IgD-negative memory B cell (primary cell): ENCODE data around the gene GFM1. TPM values are rescaled to one million over a fixed set of nuclear protein-coding genes. Genes with fewer than 3 reads are reported as not detected.
A peak's percentile ranks its signal among the peaks of the same experiment; 100 is the strongest.

Experiments used
- H3K27ac Mint-ChIP-seq, 3 donors: one replicate each; pipeline ENCODE4 v1.8.0; 2020 to 2022; ENCODE audit warnings: mild to moderate bottlenecking in 3 of 3, mixed read lengths in 3 of 3, moderate library complexity in 1 of 3
- H3K27me3 Mint-ChIP-seq: one replicate; pipeline ENCODE4 v1.8.0; 2021; ENCODE audit warnings: mixed read lengths
- H3K36me3 Mint-ChIP-seq: one replicate; pipeline ENCODE4 v1.8.0; 2020; ENCODE audit warnings: mild to moderate bottlenecking, mixed read lengths
- H3K4me1 Mint-ChIP-seq, 3 donors: one replicate each; pipeline ENCODE4 v1.8.0; 2020 to 2022; ENCODE audit warnings: mixed read lengths in 3 of 3, mild to moderate bottlenecking in 1 of 3
- H3K4me3 Mint-ChIP-seq, 4 donors: one replicate each; pipeline ENCODE4 v1.8.0; 2020 to 2022; ENCODE audit warnings: mild to moderate bottlenecking in 4 of 4, mixed read lengths in 4 of 4, moderate library complexity in 3 of 4
- H3K9me3 Mint-ChIP-seq, 3 donors: one replicate each; pipeline ENCODE4 v1.8.0; 2020 to 2021; ENCODE audit warnings: mixed read lengths in 3 of 3, mild to moderate bottlenecking in 1 of 3
- polyA plus RNA-seq: library from polyadenylated mRNA; unstranded; fragments of 300-500 nt; fragmentation: Illumina TruSeq; gene quantifications from one replicate; pipeline ENCODE4 v1.2.3, GENCODE V29; 2021

The GFM1 gene
- polyA plus RNA-seq, 1 donor from 2014 or later, result 29.2 TPM

GRCh38 chr3:158728061-158728377, 83.7 kb downstream of the GFM1 start:
- Mint-ChIP-seq H3K9me3 (no peaks in the 10 kb centered on the region), H3K27ac (no peak overlapping the region), H3K27me3 (peaks cover 6% of the 10 kb centered on the region), H3K36me3 (no peaks in the 10 kb centered on the region), H3K4me1 (peaks cover 15 to 19% (median 16%) of the 10 kb centered on the region in 3 donors), H3K4me3 (peak overlapping the region in 2 of 4 donors; percentile 19 to 63)

GRCh38 chr3:158728851-158729250, 84.5 kb downstream of the GFM1 start:
- Mint-ChIP-seq H3K4me3 (peak overlapping the region in 1 of 4 donors; percentile 21), H3K27ac (no peak overlapping the region), H3K9me3 (peaks cover 0 to under 1% (median 0%) of the 10 kb centered on the region in 3 donors), H3K36me3 (no peaks in the 10 kb centered on the region), H3K27me3 (peaks cover 6% of the 10 kb centered on the region), H3K4me1 (peaks cover 13 to 14% (median 13%) of the 10 kb centered on the region in 3 donors)

DNA sequence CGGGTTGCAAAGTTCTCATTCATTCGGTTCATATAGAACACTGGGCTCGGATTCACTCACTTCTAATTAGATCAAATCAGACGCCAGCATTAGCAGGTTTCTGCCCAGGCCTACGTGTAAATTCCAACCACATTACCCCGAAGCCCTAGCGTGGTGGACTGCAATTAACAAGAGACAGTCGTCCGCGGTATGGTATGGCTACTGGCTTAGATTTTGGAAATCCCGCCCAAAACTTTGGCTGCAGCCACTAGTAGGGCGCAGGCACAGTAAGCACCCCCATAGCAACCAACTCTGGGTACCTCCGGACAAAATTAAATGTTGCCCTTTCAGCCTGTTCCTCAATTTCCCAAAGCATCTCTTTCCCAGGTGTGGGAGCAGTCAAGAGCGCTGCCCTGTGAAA, 87.2 kb downstream of the GFM1 start:
- Mint-ChIP-seq H3K4me1 (peaks cover 6 to 14% (median 13%) of the 10 kb centered on the region in 3 donors), H3K27ac (no peak overlapping the region), H3K4me3 (peak overlapping the region; percentile 51 to 79 (median 64)), H3K36me3 (no peaks in the 10 kb centered on the region), H3K27me3 (peaks cover 6% of the 10 kb centered on the region), H3K9me3 (peaks cover 0 to 9% (median 4%) of the 10 kb centered on the region in 3 donors)

DNA sequence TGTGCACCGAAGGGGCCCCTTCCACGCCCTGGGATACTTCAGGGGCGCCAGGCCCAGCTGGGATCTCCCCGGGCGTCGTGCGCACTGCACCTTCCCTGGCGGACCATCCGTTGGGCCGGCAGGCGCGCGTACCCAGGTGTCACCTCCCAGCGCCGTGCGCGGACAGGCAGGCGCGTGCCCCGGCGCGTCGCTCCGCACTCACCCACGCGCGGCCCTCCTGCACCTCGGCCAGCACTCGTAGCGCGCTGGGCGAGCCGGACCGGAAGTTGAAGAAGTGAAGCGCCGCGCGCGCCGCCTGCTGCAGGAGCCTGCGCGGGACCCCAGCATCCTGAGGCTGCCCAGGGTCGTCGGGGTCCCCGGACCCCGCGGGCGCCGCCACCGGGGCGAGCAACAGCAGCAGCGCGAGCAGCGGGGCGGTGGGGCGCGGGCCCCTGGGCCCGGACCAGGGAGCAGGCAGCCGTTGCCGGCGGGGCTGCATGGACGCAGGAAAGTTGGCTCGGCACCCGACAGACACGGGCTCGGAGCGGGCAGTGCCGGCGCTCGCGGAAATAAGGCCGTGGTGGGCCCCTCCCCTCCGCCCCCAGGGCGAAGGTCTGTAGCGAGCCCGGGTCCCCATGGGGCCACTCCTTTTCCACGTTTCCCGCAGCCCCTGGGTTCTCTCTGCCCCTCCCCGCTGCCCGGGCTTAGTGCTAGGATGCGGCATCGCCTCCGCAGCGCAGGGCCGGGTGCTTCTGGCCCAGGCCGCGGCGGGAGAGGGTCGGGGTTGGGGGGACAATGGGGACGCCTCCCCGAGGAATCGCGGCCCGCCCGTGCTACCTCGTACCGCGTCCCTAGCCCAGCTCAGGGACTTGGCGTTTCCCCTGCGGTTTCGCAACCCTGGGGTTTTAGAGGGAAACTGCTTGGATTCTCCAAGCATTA, 87.9 kb downstream of the GFM1 start, which contains the start of gene RARRES1:
Gene RARRES1, minus strand, starts transcription at position 520 of the 918 bp plus-strand sequence. Its CDS starts 42 bp downstream, at position 478.
- H3K27me3 Mint-ChIP-seq, result peaks cover 6% of the 10 kb centered on the region
- peaks cover 0 to 10% (median 4%) of the 10 kb centered on the region in 3 donors for H3K9me3 Mint-ChIP-seq
- H3K27ac Mint-ChIP-seq, result no peak within 1 kb of the TSS
- no peaks in the 10 kb centered on the region for H3K36me3 Mint-ChIP-seq
- H3K4me3 Mint-ChIP-seq, result peak within 1 kb of the TSS; percentile 60 to 79 (median 64)
- H3K4me1 Mint-ChIP-seq, result peaks cover 6 to 14% (median 13%) of the 10 kb centered on the region in 3 donors

GRCh38 chr3:158732856-158733200, 88.5 kb downstream of the GFM1 start:
- H3K4me1 Mint-ChIP-seq, result peaks cover 2 to 10% (median 7%) of the 10 kb centered on the region in 3 donors
- peak overlapping the region in 2 of 4 donors; percentile 60 for H3K4me3 Mint-ChIP-seq
- peaks cover 6% of the 10 kb centered on the region for H3K27me3 Mint-ChIP-seq
- H3K27ac Mint-ChIP-seq, result no peak overlapping the region
- H3K9me3 Mint-ChIP-seq, result peaks cover 0 to 11% (median 4%) of the 10 kb centered on the region in 3 donors
- no peaks in the 10 kb centered on the region for H3K36me3 Mint-ChIP-seq

GRCh38 chr3:158733656-158734055, 89.3 kb downstream of the GFM1 start:
- peaks cover 0 to 7% (median 7%) of the 10 kb centered on the region in 3 donors for H3K4me1 Mint-ChIP-seq
- no peaks in the 10 kb centered on the region for H3K36me3 Mint-ChIP-seq
- H3K27me3 Mint-ChIP-seq, result peaks cover 6% of the 10 kb centered on the region
- H3K27ac Mint-ChIP-seq, result peak overlapping the region in 1 of 3 donors; percentile 34
- peaks cover 0 to 11% (median 4%) of the 10 kb centered on the region in 3 donors for H3K9me3 Mint-ChIP-seq
- peak overlapping the region; percentile 2 to 71 (median 45) for H3K4me3 Mint-ChIP-seq

GRCh38 chr3:158735296-158736033, 91.1 kb downstream of the GFM1 start:
- H3K36me3 Mint-ChIP-seq, result no peaks in the 10 kb centered on the region
- H3K4me1 Mint-ChIP-seq, result peaks cover 0 to 7% (median 7%) of the 10 kb centered on the region in 3 donors
- peak overlapping the region in 1 of 4 donors; percentile 9 for H3K4me3 Mint-ChIP-seq
- H3K9me3 Mint-ChIP-seq, result peaks cover 0 to 11% (median 4%) of the 10 kb centered on the region in 3 donors
- no peak overlapping the region for H3K27ac Mint-ChIP-seq
- H3K27me3 Mint-ChIP-seq, result peaks cover 6% of the 10 kb centered on the region

DNA sequence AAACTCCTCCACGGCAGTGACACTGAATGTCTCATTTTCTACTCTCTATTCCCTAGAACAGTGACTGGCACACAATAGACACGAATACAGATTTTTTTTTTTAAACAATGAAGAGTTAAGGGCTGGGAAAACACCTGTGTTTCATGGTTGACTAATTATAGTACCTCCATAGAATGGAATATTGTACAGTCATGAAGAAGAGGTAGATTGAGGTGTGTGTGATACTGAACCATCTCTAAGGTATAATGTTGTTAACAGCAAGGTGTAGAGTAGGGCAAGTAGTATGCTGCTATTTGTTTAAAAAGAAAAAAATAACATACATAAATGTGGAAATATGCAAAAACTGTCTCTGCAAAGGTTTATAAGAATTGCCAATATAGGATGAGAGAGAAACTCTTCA, 93.1 kb downstream of the GFM1 start:
- no peak overlapping the region for H3K4me3 Mint-ChIP-seq
- no peak overlapping the region for H3K27ac Mint-ChIP-seq
- H3K27me3 Mint-ChIP-seq, result no peaks in the 10 kb centered on the region
- H3K36me3 Mint-ChIP-seq, result no peaks in the 10 kb centered on the region
- peaks cover 0 to 11% (median 4%) of the 10 kb centered on the region in 3 donors for H3K9me3 Mint-ChIP-seq
- H3K4me1 Mint-ChIP-seq, result peaks cover 0 to 5% (median 4%) of the 10 kb centered on the region in 3 donors

DNA sequence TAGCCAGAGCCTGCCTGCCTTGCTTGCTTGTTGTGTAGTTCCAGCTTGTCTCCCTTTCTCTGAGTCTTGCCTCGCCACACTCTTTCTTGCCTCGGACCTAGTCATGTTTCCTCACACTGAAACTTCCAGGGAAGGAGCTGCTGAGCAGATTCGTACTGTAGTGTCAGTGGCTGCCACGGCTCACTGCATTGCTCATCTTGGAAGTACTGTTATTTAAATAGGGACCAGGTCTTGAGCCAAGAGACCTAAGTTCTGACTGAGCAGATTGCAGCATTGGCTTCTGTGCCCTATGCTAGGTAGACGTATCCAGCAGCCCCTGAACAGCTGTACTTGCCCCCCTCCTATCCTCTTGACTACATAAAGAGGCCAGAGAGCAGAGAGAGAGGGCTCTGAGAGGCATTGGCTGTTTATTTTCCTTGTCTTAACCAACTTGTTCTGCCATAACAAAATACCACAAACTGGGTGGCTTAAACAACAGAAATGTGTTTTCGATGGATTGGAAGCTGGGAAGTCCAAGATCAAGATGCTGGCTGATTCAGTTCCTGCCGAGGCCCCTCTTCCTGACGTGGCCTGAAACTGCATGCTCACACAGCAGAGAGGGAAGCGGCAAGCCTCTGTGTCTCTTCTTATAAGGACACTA, 93.8 kb downstream of the GFM1 start:
- no peak overlapping the region for H3K27ac Mint-ChIP-seq

DNA sequence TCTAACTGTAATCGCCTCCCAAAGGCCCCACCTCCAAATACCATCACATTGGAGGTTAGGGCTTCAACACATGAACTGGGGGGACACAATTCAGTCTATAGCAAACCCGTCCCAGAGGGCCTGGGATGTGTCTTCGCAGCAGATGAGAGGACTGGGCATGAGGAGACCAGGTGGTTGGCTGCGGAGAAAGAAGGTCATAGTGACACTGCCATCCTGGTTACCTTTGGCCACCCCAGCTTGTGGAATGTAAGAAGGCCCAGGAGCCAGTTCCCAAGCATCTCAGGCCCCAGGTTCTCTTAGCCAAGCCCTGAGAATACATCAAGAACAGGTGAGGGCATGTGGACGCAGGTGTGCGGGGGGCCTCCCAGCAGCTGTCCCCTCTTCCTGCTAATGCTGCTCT, 94.3 kb downstream of the GFM1 start:
- Mint-ChIP-seq H3K27me3 (no peaks in the 10 kb centered on the region), H3K4me1 (peaks cover 5 to 16% (median 5%) of the 10 kb centered on the region in 3 donors), H3K27ac (no peak overlapping the region), H3K36me3 (no peaks in the 10 kb centered on the region), H3K4me3 (no peak overlapping the region), H3K9me3 (peaks cover 0 to 11% (median 4%) of the 10 kb centered on the region in 3 donors)

More for the DNA sequence above, 93.8 kb downstream of the GFM1 start:
- Mint-ChIP-seq H3K4me1 (peaks cover 3 to 11% (median 5%) of the 10 kb centered on the region in 3 donors), H3K27me3 (no peaks in the 10 kb centered on the region), H3K9me3 (peaks cover 0 to 11% (median 4%) of the 10 kb centered on the region in 3 donors), H3K36me3 (no peaks in the 10 kb centered on the region), H3K4me3 (no peak overlapping the region)

DNA sequence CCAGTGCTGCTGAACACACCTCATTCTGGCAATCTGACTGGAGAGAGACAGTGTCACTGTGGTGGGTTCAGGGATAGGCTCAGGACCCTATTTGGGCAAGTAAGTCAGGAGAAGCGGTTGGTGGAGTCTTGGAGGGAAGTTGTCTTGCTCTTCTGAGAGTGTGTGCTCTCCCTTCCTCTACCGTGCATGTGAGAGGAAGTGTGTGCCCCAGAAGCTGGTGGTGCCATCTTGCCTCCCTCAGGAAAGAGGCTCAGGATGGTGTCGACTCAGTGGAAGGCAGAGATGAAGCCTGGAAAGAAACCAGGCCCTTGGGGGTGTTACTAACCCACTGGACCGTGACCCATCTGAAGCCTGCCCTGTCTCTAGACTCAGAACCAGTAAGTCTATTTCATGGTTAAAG, 94.8 kb downstream of the GFM1 start:
- H3K36me3 Mint-ChIP-seq, result no peaks in the 10 kb centered on the region
- peaks cover 5 to 14% (median 6%) of the 10 kb centered on the region in 3 donors for H3K4me1 Mint-ChIP-seq
- no peaks in the 10 kb centered on the region for H3K27me3 Mint-ChIP-seq
- H3K27ac Mint-ChIP-seq, result no peak overlapping the region
- peaks cover 0 to 11% (median 2%) of the 10 kb centered on the region in 3 donors for H3K9me3 Mint-ChIP-seq
- no peak overlapping the region for H3K4me3 Mint-ChIP-seq

GRCh38 chr3:158739661-158740060, 95.3 kb downstream of the GFM1 start:
- Mint-ChIP-seq H3K4me1 (peaks cover 5 to 14% (median 6%) of the 10 kb centered on the region in 3 donors), H3K36me3 (peaks cover 3% of the 10 kb centered on the region), H3K27ac (no peak overlapping the region), H3K27me3 (no peaks in the 10 kb centered on the region), H3K9me3 (peaks cover 0 to 11% (median 1%) of the 10 kb centered on the region in 3 donors), H3K4me3 (no peak overlapping the region)
